HG03442 (cell line): Measurements from ENCODE around the gene CFAP99.

Source experiments
- ATAC-seq: cut with Tn5 transposase; IDR thresholded peaks from one replicate; pipeline ENCODE4 v1.9.1; 2021; ENCODE audit warnings: mild to moderate bottlenecking, moderate library complexity; ENCODE audit not compliant: unreplicated experiment

Gene CFAP99

GRCh38 chr4:2497931-2498330 is 79.2 kb downstream of the CFAP99 start:
- peak; percentile 93 for ATAC-seq

- no peak for ATAC-seq
Measured at GRCh38 chr4:2500547-2500946, 81.8 kb downstream of the CFAP99 start.

GRCh38 chr4:2501034-2501594 is 82.4 kb downstream of the CFAP99 start:
- ATAC-seq, result no peak

DNA sequence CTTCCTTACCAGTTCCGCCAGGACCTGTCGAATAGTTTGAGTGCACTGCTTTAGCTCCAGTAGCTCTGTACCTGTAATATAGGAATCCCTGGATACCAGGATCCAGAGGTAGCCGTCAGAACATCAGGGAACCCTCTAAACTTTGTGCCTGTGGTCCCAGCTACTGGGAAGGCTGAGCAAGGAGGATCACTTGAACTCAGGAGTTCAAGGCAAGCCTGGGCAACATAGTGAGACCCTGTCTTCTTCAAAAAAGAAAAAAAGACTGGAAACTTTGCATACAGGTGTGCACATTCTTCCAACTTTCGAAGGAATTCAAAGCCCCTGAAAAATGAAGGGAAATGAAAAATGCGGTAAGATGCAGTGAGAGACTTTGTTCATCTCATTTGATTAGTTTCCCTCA is 85.1 kb downstream of the CFAP99 start:
- no peak for ATAC-seq

DNA sequence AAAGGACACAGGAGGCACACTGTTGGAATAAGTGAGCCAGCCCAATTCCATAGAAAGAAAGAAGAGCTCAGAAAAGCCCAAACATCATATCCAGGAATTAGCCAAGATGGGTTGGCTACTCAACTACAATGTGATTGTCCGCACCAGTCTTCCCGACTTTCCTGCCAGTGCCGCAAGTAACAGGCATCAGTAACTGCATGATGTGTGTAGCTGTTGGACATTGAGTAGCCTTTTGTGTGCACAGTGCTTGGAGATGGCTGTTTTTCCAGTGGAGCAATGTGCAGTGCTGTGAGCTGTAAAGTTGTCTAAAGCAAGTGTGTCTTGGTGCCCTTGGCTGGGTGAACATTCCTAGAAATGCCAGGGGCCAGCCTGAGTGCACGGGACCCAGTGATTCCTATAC is 88.5 kb downstream of the CFAP99 start:
- no peak for ATAC-seq

DNA sequence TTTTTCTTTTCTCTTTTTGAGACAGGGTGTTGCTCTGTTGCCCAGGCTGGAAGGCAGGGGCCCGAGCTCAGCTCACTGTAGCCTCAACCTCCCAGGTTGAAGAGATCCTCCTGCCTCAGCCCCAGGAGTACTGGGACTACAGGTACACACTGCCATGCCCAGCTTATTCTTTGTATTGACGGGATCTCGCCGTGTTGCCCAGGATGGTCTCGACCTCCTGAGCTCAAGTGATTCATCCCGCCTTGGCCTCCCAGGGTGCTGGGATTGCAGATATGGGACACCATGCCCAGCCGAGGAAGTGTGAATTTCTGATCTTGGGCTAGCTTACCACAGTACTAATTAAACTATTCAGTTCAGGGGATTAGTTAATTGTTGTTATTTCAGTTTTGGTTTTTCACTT is 89.1 kb downstream of the CFAP99 start:
- no peak for ATAC-seq

DNA sequence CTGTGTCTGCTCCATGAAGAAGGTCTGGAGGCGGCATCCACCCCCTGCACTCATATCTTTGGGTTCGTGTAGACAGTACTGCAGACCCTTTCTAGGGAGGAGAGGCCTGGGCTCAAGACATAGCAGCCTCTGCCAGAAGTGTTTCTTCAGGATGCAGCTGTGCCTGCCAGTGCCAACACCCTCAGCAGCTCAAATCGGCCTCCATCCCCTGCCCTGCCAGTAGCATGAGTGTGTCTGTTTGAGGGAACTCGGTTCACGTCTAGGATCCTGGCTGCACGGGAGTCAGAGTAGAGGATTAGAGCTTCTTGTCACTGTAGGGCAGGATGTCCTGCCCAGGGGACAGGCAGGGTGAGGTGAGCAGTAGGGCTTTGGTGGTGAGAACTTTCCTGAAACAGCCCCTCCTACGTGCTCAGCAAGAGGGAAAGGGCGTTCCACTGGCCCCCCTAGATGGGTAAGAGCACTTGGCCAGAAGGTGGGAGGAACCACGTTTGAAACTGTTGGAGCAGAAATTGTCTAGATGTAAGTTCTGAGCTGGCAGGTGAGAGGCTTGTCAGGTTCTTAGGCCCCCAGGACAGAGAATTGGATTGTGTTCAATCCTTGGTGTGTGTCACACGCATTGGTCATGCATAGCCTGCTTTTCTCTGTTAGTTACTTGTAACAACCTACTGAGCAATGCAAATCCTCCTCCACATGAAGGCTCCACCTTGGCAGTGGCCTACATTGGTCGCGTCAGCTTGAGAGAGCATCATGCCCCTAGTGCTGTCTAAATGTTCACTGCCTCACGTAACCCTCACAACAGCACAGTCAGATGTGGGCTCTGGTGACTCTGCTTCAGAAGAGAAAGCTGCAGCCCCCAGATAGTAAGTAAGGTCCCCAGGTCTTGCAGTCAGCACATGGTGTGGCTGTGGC is 91.8 kb downstream of the CFAP99 start:
- ATAC-seq, result no peak

DNA sequence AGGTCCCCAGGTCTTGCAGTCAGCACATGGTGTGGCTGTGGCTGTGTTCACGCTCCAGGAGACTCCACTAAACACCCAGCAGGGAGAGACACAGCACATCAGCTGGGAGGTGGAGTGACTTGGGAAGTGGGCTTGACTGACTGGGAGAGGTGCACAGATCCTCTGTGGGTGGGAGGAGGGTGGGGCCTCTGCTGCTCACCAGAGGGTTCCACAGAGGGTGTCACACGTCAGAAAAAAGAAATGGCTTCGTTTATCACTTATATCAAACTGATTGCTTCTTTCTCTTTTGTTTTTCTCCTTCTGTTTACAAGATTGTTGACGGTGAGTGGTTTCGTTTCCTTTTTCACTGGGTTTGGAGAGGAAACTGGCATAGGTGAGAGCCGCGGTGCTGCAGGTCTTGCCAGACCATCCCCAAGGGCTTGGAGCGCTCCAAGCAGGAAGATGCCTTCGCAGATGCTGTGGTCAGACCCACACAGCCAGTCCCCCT is 92.9 kb downstream of the CFAP99 start:
- ATAC-seq, result no peak
